HL-60 (cell line): Measurements from ENCODE around the gene DNAAF8.

Experiments
- DNase-seq, 2 experiments: peaks; one replicate each; pipeline ENCODE4 v3.0.0-alpha.2; 2010 to 2020; ENCODE audit warnings: low read depth in 1 of 2, low spot score in 1 of 2
- H3K27ac ChIP-seq: fragments of 250-450 bp; sonication (Bioruptor Pico); replicated peaks from 2 replicates; pipeline ENCODE4 v1.5.1; 2020; ENCODE audit warnings: mild to moderate bottlenecking, moderate library complexity
- H3K27me3 ChIP-seq: fragments of 250-450 bp; sonication (Bioruptor Pico); 2 replicates; pipeline ENCODE4 v1.5.1; 2021; ENCODE audit warnings: mild to moderate bottlenecking, moderate library complexity; ENCODE audit not compliant: insufficient read depth, poor library complexity, severe bottlenecking
- H3K4me3 ChIP-seq: replicated peaks from 2 replicates; pipeline ENCODE4 v1.5.1; 2011; ENCODE audit warnings: mild to moderate bottlenecking, control low read depth, low read length; ENCODE audit not compliant: insufficient read depth
- GABPA ChIP-seq: IDR thresholded peaks from 2 replicates; pipeline ENCODE4 v1.6.1; 2012; ENCODE audit warnings: low read depth
- POLR2AphosphoS5 ChIP-seq: IDR thresholded peaks from 2 replicates; pipeline ENCODE4 v1.6.1; 2012; ENCODE audit warnings: low read depth
- SPI1 ChIP-seq: IDR thresholded peaks from 2 replicates; pipeline ENCODE4 v1.6.1; 2012; ENCODE audit warnings: low read depth, mild to moderate bottlenecking, borderline replicate concordance
- TF ChIP-seq, protein P1 (sequence below): IDR thresholded peaks from 2 replicates; pipeline ENCODE4 v1.6.1; 2012; ENCODE audit warnings: low read depth; ENCODE audit not compliant: insufficient replicate concordance
- TF ChIP-seq, protein P2 (sequence below): IDR thresholded peaks from one replicate; pipeline ENCODE4 v1.5.1; 2011; ENCODE audit warnings: low read length, control low read depth, inconsistent platforms; ENCODE audit not compliant: insufficient read depth

Gene DNAAF8

DNA sequence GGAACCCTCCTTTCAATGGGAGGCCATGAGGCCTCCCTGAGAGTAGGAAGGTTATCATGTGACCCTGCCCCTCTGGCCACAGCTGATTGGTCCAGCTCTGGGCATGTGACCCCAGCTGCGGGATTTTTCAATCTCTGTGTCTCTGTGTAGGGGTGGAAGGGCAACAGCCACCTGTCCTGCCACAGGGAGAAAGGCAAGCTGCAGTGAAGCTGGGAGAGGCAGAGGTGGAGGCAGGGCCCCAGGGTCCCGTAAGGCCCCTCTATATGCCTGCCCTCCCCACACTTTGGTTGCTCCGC, 10.9 kb downstream of the DNAAF8 start:
- TF ChIP-seq GABPA (no peak), SPI1 (no peak)
- TF ChIP-seq, protein P1, sequence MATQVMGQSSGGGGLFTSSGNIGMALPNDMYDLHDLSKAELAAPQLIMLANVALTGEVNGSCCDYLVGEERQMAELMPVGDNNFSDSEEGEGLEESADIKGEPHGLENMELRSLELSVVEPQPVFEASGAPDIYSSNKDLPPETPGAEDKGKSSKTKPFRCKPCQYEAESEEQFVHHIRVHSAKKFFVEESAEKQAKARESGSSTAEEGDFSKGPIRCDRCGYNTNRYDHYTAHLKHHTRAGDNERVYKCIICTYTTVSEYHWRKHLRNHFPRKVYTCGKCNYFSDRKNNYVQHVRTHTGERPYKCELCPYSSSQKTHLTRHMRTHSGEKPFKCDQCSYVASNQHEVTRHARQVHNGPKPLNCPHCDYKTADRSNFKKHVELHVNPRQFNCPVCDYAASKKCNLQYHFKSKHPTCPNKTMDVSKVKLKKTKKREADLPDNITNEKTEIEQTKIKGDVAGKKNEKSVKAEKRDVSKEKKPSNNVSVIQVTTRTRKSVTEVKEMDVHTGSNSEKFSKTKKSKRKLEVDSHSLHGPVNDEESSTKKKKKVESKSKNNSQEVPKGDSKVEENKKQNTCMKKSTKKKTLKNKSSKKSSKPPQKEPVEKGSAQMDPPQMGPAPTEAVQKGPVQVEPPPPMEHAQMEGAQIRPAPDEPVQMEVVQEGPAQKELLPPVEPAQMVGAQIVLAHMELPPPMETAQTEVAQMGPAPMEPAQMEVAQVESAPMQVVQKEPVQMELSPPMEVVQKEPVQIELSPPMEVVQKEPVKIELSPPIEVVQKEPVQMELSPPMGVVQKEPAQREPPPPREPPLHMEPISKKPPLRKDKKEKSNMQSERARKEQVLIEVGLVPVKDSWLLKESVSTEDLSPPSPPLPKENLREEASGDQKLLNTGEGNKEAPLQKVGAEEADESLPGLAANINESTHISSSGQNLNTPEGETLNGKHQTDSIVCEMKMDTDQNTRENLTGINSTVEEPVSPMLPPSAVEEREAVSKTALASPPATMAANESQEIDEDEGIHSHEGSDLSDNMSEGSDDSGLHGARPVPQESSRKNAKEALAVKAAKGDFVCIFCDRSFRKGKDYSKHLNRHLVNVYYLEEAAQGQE: no peak
- TF ChIP-seq, protein P2, sequence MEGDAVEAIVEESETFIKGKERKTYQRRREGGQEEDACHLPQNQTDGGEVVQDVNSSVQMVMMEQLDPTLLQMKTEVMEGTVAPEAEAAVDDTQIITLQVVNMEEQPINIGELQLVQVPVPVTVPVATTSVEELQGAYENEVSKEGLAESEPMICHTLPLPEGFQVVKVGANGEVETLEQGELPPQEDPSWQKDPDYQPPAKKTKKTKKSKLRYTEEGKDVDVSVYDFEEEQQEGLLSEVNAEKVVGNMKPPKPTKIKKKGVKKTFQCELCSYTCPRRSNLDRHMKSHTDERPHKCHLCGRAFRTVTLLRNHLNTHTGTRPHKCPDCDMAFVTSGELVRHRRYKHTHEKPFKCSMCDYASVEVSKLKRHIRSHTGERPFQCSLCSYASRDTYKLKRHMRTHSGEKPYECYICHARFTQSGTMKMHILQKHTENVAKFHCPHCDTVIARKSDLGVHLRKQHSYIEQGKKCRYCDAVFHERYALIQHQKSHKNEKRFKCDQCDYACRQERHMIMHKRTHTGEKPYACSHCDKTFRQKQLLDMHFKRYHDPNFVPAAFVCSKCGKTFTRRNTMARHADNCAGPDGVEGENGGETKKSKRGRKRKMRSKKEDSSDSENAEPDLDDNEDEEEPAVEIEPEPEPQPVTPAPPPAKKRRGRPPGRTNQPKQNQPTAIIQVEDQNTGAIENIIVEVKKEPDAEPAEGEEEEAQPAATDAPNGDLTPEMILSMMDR: no peak
- Histone ChIP-seq H3K4me3 (no peak overlapping the region), H3K27me3 (no peaks in the 10 kb centered on the region), H3K27ac (no peak overlapping the region)
- DNase-seq: no peak

DNA sequence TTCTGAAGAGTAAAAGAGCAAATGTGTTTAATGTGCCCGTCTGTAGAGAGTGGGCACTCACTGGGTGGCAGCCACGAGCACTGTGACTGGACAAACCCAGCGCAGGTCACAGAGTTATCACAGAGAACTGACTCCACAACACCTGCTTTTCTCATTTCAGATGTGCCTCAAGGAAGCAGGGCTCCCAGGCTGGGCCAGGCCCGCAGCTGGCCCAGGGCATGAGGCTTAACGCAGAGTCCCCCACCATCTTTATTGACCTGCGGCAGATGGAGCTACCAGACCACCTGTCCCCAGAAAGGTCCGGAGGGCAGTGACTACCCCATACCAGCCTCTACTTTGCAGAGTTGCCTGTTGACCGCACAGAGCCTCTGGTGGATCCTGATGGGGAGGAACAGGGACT, 11.9 kb downstream of the DNAAF8 start:
- Histone ChIP-seq H3K27me3 (no peaks in the 10 kb centered on the region), H3K4me3 (no peak overlapping the region), H3K27ac (no peak overlapping the region)
- no peak for DNase-seq
- TF ChIP-seq, protein P2: no peak
- TF ChIP-seq POLR2AphosphoS5 (no peak), GABPA (no peak), SPI1 (no peak)
- TF ChIP-seq, protein P1: no peak

DNA sequence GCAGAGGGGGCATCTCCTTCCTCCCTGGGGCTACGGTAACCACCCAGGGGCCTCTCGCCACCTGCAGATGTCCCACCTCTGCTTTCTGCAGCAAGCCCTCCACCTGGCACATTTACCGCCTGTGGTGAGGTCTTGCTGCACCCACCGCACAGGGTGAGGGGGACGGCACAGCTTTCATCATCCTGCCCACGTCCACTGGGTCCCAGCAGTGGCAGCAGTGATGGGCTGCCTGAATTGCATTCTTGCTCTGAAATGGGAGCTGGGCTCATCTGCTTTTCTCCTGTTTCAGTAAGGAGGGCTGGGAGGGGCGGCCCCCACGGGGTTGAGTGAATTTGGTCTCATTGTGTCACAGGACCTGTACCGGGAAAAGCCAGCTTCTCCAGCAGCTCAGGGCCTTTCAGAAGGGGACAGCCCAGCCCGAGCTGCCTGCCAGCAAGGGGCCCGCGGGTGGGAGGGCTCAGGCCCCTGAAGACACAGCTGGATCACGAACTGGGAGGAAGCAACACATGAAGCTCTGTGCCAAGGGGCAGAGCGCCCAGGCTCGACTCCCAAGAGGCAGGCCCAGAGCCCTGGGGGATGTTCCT, 12.7 kb downstream of the DNAAF8 start:
- no peak for DNase-seq
- Histone ChIP-seq H3K4me3 (no peak overlapping the region), H3K27ac (no peak overlapping the region), H3K27me3 (no peaks in the 10 kb centered on the region)
- TF ChIP-seq POLR2AphosphoS5: no peak
- TF ChIP-seq SPI1: no peak
- no peak for TF ChIP-seq GABPA
- TF ChIP-seq, protein P2: no peak
- TF ChIP-seq, protein P1: no peak
